Left forelimb (tissue), 1 donor: ENCODE measurements around the gene DYNC2H1.

Experiments used
- DNase-seq: peaks from one replicate; pipeline ENCODE4 v3.0.0-alpha.2; 2018; ENCODE audit warnings: low spot score

The DYNC2H1 gene

GRCh38 chr11:103281301-103281700 lies 172.1 kb downstream of the DYNC2H1 start:
- no peak for DNase-seq

GRCh38 chr11:103284260-103284659 lies 175.0 kb downstream of the DYNC2H1 start:
- DNase-seq, result no peak

GRCh38 chr11:103294516-103294915 lies 185.3 kb downstream of the DYNC2H1 start:
- DNase-seq, result no peak

GRCh38 chr11:103295704-103296103 lies 186.5 kb downstream of the DYNC2H1 start:
- no peak for DNase-seq

- DNase-seq, result no peak
Observed at GRCh38 chr11:103297900-103298299, 188.7 kb downstream of the DYNC2H1 start.

GRCh38 chr11:103315248-103315647 lies 206.0 kb downstream of the DYNC2H1 start:
- no peak for DNase-seq

GRCh38 chr11:103317118-103317517 lies 207.9 kb downstream of the DYNC2H1 start:
- DNase-seq, result no peak

- no peak for DNase-seq
Observed at GRCh38 chr11:103322821-103323220, 213.6 kb downstream of the DYNC2H1 start.

- DNase-seq, result no peak
Observed at GRCh38 chr11:103325686-103326069, 216.5 kb downstream of the DYNC2H1 start.

- no peak for DNase-seq
Observed at GRCh38 chr11:103326070-103326794, 217.0 kb downstream of the DYNC2H1 start.

GRCh38 chr11:103327721-103328120 lies 218.5 kb downstream of the DYNC2H1 start:
- DNase-seq, result no peak

GRCh38 chr11:103332409-103332808 lies 223.2 kb downstream of the DYNC2H1 start:
- DNase-seq, result no peak

GRCh38 chr11:103338621-103339484 lies 229.6 kb downstream of the DYNC2H1 start:
- no peak for DNase-seq

- no peak for DNase-seq
Observed at GRCh38 chr11:103339485-103339857, 230.2 kb downstream of the DYNC2H1 start.

GRCh38 chr11:103340956-103341355 lies 231.7 kb downstream of the DYNC2H1 start:
- DNase-seq, result no peak

GRCh38 chr11:103344886-103345285 lies 235.7 kb downstream of the DYNC2H1 start:
- DNase-seq, result no peak

GRCh38 chr11:103349595-103349994 lies 240.4 kb downstream of the DYNC2H1 start:
- no peak for DNase-seq

GRCh38 chr11:103354656-103355055 lies 245.4 kb downstream of the DYNC2H1 start:
- DNase-seq, result no peak

GRCh38 chr11:103358251-103358650 lies 249.0 kb downstream of the DYNC2H1 start:
- DNase-seq, result no peak

- no peak for DNase-seq
Observed at GRCh38 chr11:103359216-103359615, 250.0 kb downstream of the DYNC2H1 start.

GRCh38 chr11:103364687-103365086 lies 255.5 kb downstream of the DYNC2H1 start:
- DNase-seq, result no peak

- DNase-seq, result no peak
Observed at GRCh38 chr11:103367650-103368049, 258.4 kb downstream of the DYNC2H1 start.

GRCh38 chr11:103368145-103368544 lies 258.9 kb downstream of the DYNC2H1 start:
- DNase-seq, result no peak
